GM23248 (cell line): ENCODE measurements around the gene VDAC1. TPM values are rescaled to one million over a fixed set of nuclear protein-coding genes. Genes with fewer than 3 reads are reported as not detected.

ENCODE experiments used
- DNase-seq: peaks from one replicate; pipeline ENCODE4 v3.0.0-alpha.2; 2015
- H2AFZ ChIP-seq: fragments of 200-600 bp; sonication (generic); 2 replicates; pipeline ENCODE4 v1.6.1; 2016; ENCODE audit warnings: antibody characterized with exemption
- H3F3A ChIP-seq: fragments of 200-600 bp; sonication (generic); 2 replicates; pipeline ENCODE4 v1.6.1; 2016; ENCODE audit warnings: mild to moderate bottlenecking, antibody characterized with exemption, mixed run types; ENCODE audit not compliant: insufficient read depth
- H3K27ac ChIP-seq: fragments of 200-600 bp; sonication (generic); 2 replicates; pipeline ENCODE4 v1.5.1; 2016; ENCODE audit warnings: mild to moderate bottlenecking
- H3K27me3 ChIP-seq: fragments of 200-600 bp; sonication (generic); replicated peaks from 2 replicates; pipeline ENCODE4 v1.6.1; 2016; ENCODE audit warnings: mild to moderate bottlenecking; ENCODE audit not compliant: insufficient read depth
- H3K36me3 ChIP-seq: fragments of 200-600 bp; sonication (generic); 2 replicates; pipeline ENCODE4 v1.6.1; 2016; ENCODE audit warnings: low read depth, mild to moderate bottlenecking
- H3K4me1 ChIP-seq: fragments of 200-600 bp; sonication (generic); 2 replicates; pipeline ENCODE4 v1.6.1; 2016; ENCODE audit warnings: mild to moderate bottlenecking; ENCODE audit not compliant: insufficient read depth
- H3K4me2 ChIP-seq: fragments of 200-600 bp; sonication (generic); one replicate; pipeline ENCODE4 v1.6.1; 2016; ENCODE audit warnings: mild to moderate bottlenecking; ENCODE audit not compliant: unreplicated experiment
- H3K4me3 ChIP-seq: fragments of 200-600 bp; sonication (generic); 2 replicates; pipeline ENCODE4 v1.5.1; 2016; ENCODE audit warnings: mild to moderate bottlenecking
- H3K79me2 ChIP-seq: fragments of 200-600 bp; sonication (generic); 2 replicates; pipeline ENCODE4 v1.6.1; 2016; ENCODE audit warnings: mild to moderate bottlenecking; ENCODE audit not compliant: insufficient read depth
- H3K9ac ChIP-seq: fragments of 200-600 bp; sonication (generic); 2 replicates; pipeline ENCODE4 v1.6.1; 2016; ENCODE audit warnings: mild to moderate bottlenecking
- H3K9me2 ChIP-seq: fragments of 200-600 bp; sonication (generic); 2 replicates; pipeline ENCODE4 v1.6.1; 2016; ENCODE audit warnings: mixed run types, mild to moderate bottlenecking, moderate library complexity; ENCODE audit not compliant: insufficient read depth
- H3K9me3 ChIP-seq: fragments of 200-600 bp; sonication (generic); one replicate; pipeline ENCODE4 v1.6.1; 2017; ENCODE audit warnings: low read depth
- H4K20me1 ChIP-seq: fragments of 200-600 bp; sonication (generic); 2 replicates; pipeline ENCODE4 v1.6.0; 2016; ENCODE audit not compliant: insufficient read depth
- EZH2 ChIP-seq: fragments of 200-600 bp; sonication (generic); IDR thresholded peaks from 2 replicates; pipeline ENCODE4 v1.6.1; 2018; ENCODE audit warnings: antibody characterized with exemption, mild to moderate bottlenecking; ENCODE audit not compliant: insufficient read depth, poor library complexity, severe bottlenecking
- EZH2phosphoT487 ChIP-seq: fragments of 200-600 bp; sonication (generic); IDR thresholded peaks from 2 replicates; pipeline ENCODE4 v1.6.1; 2018; ENCODE audit warnings: antibody characterized with exemption, moderate library complexity, mild to moderate bottlenecking, low read depth; ENCODE audit not compliant: insufficient read depth
- WGBS, 2 experiments: methylation state at CpG; one replicate each; pipeline ENCODE4 v1.1.6; 2015 to 2017; ENCODE audit warnings: low lambda C conversion rate in 2 of 2, low coverage in 1 of 2; ENCODE audit errors: missing lambda C conversion rate in 2 of 2; 5-methylcytosine and 5-hydroxymethylcytosine counted together
- in situ Hi-C: fragments of 300-500 bp; cut with MboI; formaldehyde crosslinking; loops from 2 replicates; pipeline ENCODE4 v1.15.0; 2020
- polyA plus RNA-seq: library from polyadenylated mRNA; unstranded; fragments of >200 nt; fragmentation: Nextera tagmentation; extraction: Ambion mirVana; gene quantifications from 2 replicates; pipeline ENCODE4 v1.2.1, GENCODE V29; 2016
- total RNA-seq: library from RNA; depleted of rRNA; stranded (reverse); fragments of >200 nt; shearing (Covaris generic); gene quantifications from 2 replicates; pipeline ENCODE4 v1.2.3, GENCODE V29; 2014

The VDAC1 gene
- total and polyA plus RNA-seq, 2 experiments from 2014 or later = 318 to 329 TPM

DNA sequence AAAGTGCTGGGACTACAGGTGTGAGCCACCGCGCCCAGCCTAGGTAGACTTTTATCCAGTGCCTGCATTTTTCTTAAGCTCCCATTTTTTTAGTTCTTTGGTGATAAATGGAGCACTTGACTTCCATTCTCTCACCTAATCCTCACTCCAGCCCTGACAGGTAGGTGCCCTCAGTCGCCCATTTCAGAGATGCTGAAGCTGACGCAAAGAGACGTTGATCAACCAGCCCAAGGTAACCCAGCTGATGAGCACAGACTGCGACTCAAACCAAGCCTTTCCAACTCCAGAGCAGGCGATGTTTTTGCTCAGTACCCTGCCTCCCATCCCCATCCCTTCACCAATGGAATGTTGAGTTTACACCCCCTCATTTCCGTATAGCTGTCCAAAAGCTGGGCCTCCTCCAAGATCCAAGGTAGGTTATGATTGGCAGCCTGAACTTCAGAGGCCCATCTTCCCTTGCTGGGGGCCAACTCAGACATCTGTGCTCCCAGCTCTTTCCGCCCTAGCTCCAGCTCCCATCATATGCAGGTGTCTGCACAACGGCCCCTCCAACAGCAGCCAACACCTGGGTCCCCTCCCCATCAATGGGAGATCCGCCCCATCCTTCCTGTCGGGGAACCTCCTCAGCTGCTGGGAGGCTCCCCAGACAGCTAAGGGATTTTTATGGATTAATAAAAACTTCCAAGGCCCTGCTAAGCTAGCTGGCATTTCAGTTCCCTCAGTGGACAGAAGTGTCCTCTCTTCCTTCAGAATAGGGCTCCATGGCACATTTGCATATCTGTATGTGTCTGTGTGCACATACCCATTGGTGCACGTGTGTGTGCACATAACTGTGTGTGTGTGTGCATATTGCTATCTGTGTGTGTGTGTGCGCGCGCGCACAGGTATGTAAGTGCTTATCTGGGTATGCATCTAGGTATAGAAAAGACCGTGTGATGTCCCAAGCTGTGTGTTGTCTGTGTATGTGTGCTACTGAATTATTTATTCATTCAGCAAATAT is 39.3 kb upstream of the VDAC1 start:
- Histone ChIP-seq H4K20me1 (no peaks in the 10 kb centered on the region), H3K79me2 (no peaks in the 10 kb centered on the region), H3K9me3 (no peaks in the 10 kb centered on the region), H2AFZ (no peak overlapping the region), H3K4me1 (no peaks in the 10 kb centered on the region; the same call in 1 of the 2 replicates), H3K9ac (no peak overlapping the region), H3K27me3 (no peaks in the 10 kb centered on the region), H3F3A (no peaks in the 10 kb centered on the region), H3K9me2 (no peaks in the 10 kb centered on the region), H3K27ac (no peak overlapping the region), H3K4me3 (no peak overlapping the region), H3K4me2 (no peak overlapping the region), H3K36me3 (no peaks in the 10 kb centered on the region)
- DNase-seq = no peak
- 85 to 87% methylated on average over 18 of the region's 18 CpGs for WGBS, 2 experiments
- in situ Hi-C loops = loop anchor here (5.0 kb wide), 1 partner anchor 98 kb away; no protein-coding TSS in a partner anchor
- TF ChIP-seq EZH2 = no peak
- no peak for TF ChIP-seq EZH2phosphoT487

DNA sequence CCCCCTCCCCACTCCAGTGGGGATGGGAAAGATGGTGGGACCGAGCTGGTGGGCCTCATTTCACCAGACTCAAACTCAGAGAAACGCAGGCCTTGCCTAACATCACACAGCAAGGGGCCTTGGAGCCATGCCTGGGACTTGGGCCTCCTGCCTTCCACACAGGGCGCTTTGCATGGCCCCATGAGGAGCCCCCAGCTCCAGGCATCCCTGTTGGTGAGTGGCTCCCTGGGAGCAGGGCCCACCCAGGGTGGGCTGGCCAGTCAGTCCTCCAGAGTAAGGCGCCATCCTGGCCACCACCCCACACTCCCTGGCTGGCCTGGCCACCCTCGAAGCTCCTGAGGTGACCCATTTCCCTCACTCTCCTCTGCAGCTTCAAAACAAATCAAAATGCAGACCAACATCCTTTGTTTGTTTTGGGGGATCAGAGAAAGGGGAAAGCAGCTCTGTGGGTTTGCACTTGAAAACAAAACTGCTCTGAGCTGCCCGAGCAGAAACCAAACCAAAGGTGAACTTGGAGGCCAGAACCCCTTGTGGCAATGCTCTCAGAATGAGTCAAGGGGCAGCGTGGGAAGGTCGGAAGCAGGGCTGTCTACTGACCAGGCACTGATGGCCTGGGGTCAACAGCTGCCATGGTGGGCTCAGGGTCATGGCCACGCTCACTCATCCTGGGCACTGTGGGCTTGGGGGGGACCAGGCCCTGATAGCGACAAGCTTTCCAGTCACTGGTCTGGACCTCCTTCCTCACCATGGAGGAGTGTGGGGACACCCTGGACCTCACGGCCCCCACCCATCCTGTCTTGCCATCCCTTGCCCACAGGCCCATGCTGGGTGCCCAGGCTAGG is 37.0 kb upstream of the VDAC1 start:
- H3K9ac ChIP-seq = no peak overlapping the region
- no peaks in the 10 kb centered on the region for H3K36me3 ChIP-seq
- no peaks in the 10 kb centered on the region for H3K79me2 ChIP-seq
- H3K27ac ChIP-seq = no peak overlapping the region
- in situ Hi-C loops = loop anchor here (5.0 kb wide), 1 partner anchor 101 kb away; no protein-coding TSS in a partner anchor
- no peaks in the 10 kb centered on the region for H4K20me1 ChIP-seq
- DNase-seq = no peak
- no peaks in the 10 kb centered on the region for H3K9me3 ChIP-seq
- no peak for TF ChIP-seq EZH2phosphoT487
- H3F3A ChIP-seq = no peaks in the 10 kb centered on the region
- no peaks in the 10 kb centered on the region for H3K27me3 ChIP-seq
- no peak overlapping the region for H3K4me2 ChIP-seq
- no peak overlapping the region for H2AFZ ChIP-seq
- 87 to 89% methylated on average over 11 of the region's 11 CpGs for WGBS, 2 experiments
- H3K4me1 ChIP-seq = no peaks in the 10 kb centered on the region; the same call in 1 of the 2 replicates
- no peaks in the 10 kb centered on the region for H3K9me2 ChIP-seq
- H3K4me3 ChIP-seq = no peak overlapping the region

DNA sequence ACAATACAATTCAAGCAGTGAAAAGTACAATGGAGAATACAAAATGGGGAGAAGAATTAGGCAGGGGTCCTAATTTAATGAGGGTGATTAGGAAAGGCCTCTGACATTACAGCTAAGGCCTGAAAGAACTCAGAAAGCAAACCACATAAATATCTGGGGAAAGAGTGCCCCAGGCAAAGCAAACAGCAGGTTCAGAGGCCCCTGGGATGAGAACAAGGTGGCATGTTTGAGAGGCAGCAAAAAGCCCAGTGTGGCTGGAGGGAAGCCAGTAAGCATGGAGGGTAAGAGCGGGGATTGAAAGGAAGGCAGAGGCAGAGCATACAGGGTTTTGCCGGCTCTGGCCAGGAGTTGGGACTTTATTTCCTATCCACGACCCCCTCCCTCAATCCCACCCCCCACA is 33.4 kb upstream of the VDAC1 start:
- H3K79me2 ChIP-seq = no peaks in the 10 kb centered on the region
- H4K20me1 ChIP-seq = no peaks in the 10 kb centered on the region
- no peak for DNase-seq
- TF ChIP-seq EZH2phosphoT487 (no peak), EZH2 (no peak)
- no peaks in the 10 kb centered on the region for H3K27me3 ChIP-seq
- H3K9ac ChIP-seq = no peak overlapping the region
- in situ Hi-C loops = no loop called here
- no peaks in the 10 kb centered on the region for H3K9me3 ChIP-seq
- no peaks in the 10 kb centered on the region; the same call in 1 of the 2 replicates for H3K4me1 ChIP-seq
- H3K9me2 ChIP-seq = no peaks in the 10 kb centered on the region
- H2AFZ ChIP-seq = no peak overlapping the region
- H3K4me3 ChIP-seq = no peak overlapping the region
- no peak overlapping the region for H3K27ac ChIP-seq
- 63 to 74% methylated on average over 3 of the region's 3 CpGs for WGBS, 2 experiments
- H3K36me3 ChIP-seq = no peaks in the 10 kb centered on the region
- no peak overlapping the region for H3K4me2 ChIP-seq
- H3F3A ChIP-seq = no peaks in the 10 kb centered on the region

DNA sequence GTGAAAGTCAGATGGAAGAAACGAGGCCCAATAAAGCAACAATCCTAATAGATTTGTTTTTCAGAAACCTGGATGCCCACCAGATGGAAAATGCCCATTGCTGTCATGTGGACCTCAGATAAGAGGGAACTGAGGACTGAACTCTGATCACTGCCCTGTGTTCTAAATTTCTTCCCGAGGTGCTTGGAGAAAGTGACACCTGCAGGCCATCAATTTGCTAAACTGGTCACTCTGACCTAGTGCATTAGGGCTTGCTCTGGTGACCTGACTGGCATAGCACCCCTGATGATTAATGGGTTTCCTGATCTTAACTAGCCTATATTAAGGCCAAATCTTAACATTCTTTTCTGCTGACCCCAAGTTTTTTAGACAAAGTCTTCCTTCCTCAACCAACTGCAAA is 32.4 kb upstream of the VDAC1 start:
- Histone ChIP-seq H3K4me1 (peaks cover 3% of the 10 kb centered on the region), H3K4me2 (no peak overlapping the region), H3K9me2 (no peaks in the 10 kb centered on the region), H3K4me3 (no peak overlapping the region), H3K9me3 (no peaks in the 10 kb centered on the region), H4K20me1 (no peaks in the 10 kb centered on the region), H3K27ac (no peak overlapping the region), H2AFZ (no peak overlapping the region), H3K36me3 (no peaks in the 10 kb centered on the region), H3K27me3 (no peaks in the 10 kb centered on the region), H3K79me2 (no peaks in the 10 kb centered on the region), H3F3A (peaks cover 7% of the 10 kb centered on the region; the same call in 1 of the 2 replicates), H3K9ac (no peak overlapping the region)
- no peak for TF ChIP-seq EZH2phosphoT487
- no peak for TF ChIP-seq EZH2
- in situ Hi-C loops = no loop called here
- no peak for DNase-seq
- 54 to 69% methylated on average over 2 of the region's 2 CpGs for WGBS, 2 experiments
